Kidney tubule cell (primary cell): ENCODE results near the gene IL17B.

Experiments
- DNase-seq: peaks from one replicate; pipeline ENCODE4 v3.0.0-alpha.2; 2018; ENCODE audit warnings: low spot score

Gene IL17B

DNA sequence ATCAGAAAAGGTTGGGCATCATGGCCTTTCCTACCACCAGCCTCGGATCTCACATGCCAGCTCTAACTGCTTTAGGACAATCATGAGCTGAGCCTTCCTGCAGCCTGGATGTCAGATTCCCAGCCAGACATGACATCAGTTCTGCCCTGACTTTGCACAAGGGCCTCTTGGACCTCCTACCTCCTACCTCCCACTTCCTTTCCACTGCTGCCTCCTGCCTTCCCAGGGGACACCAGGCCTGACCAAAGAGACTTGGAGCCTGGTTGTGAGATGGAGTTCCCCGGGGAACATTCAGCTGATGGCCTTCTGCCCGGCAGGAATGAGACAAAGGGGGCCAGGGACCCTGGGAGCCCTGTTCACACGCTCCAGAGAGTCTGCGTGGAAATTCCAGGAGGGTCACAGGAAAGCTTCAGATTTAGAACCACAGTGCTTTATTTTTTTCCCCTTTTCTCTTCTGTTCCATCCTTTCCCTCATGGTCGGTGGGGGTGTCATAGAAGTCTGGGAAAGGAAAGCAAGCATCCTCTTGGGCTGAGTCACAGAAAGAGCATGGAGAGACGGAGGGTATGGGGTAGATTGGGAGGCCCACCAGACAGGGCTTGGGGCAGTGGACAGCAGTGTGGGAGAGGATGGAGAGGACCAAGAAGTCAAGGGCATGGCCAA, 35.4 kb upstream of the IL17B start:
- DNase-seq, result peak; percentile 30

- no peak for DNase-seq
Observed at GRCh38 chr5:149413477-149414210, 34.6 kb upstream of the IL17B start.

DNA sequence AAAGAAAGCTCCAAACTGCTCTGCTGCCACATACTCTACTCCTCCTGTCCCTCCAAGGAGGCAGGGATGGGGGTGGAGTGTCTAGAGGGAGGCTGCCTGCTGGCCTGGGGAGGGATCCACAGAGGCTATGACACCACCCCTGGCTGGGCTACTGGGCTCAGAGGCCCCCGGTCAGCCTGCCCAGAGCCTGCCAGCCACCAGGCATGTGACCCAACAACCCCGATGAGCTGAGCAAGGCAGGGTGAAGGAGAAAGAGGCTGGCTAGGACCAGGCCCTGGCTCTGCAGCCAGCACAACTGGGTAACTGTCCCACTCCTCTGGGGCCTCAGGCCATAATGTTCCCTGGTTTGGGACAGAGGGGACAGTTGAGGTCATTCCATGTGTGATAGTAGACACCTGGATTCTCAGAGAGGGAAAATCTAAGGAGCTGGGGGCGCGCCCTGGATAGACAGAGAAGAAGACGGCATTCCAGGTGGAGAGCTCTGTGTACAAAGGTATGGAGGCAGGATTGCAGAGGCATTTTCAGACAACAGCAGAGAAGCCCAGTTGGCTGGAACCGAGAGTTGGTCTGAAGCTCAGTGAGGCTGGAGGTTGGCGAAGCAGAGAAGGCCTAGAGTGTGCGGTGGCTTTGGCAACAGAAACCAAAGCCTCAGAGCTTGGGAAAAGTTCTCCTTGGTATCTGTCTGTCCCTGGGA, 33.8 kb upstream of the IL17B start:
- DNase-seq, result no peak

GRCh38 chr5:149411738-149412519, 32.8 kb upstream of the IL17B start:
- DNase-seq, result no peak

DNA sequence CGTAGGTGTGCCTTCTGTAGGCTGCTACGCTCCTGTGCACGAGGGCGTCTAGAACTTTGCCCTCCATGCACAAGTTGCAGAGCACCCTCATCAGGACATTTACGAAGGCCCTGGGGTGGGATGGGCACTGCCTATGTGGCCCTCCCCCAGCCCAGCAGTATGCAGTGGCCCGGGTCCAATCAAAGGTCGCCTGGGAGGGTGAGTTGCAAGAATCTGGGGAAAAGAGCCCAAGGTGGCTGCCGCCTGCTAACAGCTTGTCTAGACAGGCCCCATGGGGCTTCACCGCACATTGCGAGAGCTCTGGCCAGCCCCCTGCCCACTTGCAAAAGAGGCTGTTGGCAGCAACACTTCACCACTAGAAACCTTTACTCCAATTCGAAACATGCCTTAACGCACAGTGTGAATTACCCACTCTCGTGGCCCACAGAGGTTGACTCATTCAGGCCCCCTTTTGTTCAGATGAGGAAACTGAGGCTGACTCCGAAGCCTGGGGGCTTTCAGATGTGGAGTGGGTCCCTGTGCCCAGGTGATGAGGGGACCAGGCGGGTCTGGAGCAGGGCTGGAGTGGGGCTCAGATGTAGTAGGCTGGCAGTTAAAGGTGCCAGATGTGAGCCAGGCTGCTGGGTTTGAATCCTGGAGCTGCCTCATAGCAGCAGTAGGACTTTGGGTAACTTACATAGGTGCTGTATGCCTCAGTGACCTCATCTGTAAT, 31.8 kb upstream of the IL17B start:
- no peak for DNase-seq

DNA sequence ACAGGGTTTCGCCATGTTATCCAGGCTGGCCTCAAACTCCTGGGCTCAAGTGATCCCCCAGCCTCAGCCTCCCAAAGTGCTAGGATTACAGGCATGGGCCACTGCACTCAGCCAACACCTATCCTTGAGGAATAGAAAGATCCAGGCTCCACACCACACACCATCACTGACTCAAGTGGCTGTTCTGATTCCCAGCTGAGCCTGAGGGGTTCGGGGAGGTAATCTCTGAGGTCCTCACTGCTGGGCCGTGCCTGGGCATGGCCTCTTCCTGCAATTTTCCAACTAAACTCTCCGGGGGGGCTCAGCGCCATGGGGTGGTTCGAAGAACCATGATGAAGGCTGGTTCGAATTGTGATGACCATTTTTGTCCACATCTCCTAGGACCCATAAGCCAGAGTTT, 31.0 kb upstream of the IL17B start:
- DNase-seq, result no peak

GRCh38 chr5:149409268-149409948, 30.3 kb upstream of the IL17B start:
- no peak for DNase-seq

GRCh38 chr5:149408252-149409099, 29.4 kb upstream of the IL17B start:
- no peak for DNase-seq

- DNase-seq, result no peak
Observed at GRCh38 chr5:149407323-149408251, 28.5 kb upstream of the IL17B start.

- DNase-seq, result no peak
Observed at GRCh38 chr5:149406979-149407306, 27.9 kb upstream of the IL17B start.

GRCh38 chr5:149406203-149406978, 27.3 kb upstream of the IL17B start:
- DNase-seq, result no peak

DNA sequence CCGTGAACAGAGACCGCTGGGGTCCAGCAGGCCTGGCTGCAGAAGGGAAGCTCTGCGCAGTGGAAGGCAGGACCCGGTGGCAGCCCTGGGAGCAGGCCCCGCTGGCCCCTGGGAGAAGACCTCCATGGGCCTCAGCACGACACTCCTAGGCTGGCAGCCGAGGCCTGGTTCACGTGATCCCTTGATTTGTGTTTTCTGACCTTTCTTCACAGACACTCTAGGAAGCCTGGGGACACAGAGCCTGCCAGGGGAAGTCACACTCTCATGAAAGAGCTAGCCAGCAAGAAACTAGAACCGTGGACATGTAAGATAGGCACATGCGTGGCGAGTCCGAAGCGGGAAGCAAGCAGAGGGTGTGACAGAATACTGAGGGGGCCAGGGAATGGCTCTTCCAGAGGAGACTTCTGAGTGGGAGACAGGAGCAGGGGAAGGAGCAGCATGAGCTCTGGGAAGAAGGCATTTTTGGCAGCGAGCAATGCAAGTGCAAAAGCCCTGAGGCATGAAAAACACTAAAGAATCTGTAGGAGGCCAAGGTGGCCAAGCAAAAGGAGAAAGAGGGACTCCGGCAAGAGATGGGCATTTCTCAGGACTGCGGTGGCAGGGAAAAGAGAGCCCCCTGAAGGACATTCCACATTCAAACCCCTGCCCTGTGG, 26.6 kb upstream of the IL17B start:
- DNase-seq, result no peak

DNA sequence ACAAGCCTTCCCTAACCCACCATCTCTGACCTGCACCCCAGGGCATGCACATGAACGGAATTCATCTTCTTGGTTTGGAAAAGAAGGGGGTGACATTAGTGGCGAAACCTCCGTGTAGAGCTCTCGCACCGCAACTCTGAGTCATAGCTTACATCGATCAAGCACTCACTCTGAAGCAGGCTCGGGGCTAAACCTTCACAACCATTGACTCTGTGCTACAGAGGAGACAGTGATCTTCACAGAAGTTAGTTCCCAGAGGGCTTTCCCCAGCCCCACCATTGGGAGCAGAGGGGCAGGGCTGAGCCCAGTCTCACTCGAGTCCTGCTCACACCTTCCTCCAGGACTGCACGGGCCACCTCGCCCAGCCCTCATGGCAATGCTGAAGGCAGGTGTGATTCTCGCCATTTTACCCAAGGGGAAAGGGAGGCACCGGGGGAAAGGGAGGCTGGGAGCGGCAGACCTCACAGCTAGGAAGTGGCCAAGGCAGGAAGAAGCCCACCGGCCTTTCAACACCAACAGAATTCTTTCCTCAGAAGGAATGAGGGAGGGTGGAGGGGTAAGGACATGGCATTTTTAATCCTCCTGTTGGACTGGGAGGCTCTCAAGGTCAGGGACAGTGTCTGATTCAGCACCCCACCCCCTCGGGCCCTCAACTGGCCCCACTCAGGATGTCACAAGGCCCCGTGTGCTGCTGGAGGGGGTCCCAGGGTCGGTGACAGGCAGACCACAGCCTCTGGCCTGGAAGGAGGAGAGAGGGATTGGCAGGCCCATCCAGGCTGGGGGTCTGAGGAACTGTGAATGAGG, 25.9 kb upstream of the IL17B start:
- DNase-seq, result no peak

DNA sequence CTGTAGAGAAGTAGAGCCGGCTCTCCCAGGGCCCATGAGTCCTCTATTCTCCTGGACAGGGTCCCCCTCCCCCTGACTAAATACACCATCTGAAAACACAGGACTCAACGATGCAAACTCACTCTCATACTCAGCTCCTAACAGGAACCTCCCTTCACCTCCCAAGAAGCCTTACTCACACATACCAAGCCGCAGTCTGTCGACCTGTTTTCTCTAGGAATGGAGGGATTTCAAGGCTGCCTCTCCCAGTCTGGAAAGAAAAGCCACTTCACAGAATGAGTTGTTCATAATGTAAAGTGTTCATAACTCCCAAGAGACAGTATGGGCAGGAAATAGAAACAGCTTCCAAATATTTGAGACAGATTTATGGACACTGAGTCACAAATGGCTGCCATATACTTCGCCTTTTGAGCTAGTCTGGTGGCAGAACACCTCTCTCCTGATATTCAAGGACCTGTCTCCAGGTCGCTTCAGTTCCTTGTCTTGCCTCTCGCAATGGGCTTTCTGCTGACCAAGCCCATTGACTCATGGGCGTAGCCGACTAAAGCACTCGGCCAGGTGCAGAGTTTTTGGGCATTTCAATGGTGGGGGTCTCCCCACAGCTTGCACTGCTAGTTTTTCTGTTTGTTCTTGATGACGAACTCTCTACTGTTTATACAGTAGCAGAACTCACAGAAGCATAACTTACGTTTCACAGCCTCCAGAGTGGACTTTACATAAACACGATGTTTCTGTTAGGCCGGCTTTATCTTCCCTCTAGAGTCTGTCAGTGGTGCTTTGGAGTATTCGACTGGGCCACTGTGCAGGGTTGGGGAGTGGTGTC, 25.0 kb upstream of the IL17B start:
- peak; percentile 33 for DNase-seq

- DNase-seq, result no peak
Observed at GRCh38 chr5:149402291-149402690, 23.2 kb upstream of the IL17B start.

DNA sequence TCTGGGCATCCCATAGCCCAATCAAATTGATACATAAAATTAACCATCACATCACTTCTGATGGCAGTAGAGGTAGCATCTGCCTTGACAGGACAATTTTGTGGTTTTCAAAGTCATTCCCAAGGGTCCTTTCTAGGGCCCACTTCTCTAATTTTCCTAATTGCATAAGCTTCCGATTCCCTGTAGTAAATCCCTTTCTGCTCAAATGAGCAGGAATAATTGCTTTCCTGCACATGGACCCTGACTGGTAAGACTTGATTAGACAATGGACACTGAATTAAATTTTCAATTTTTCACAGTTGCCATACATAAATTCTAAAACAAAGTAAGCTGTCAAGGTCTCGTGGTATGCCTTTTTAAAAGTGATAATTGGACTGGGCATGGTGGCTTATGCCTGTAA, 22.0 kb upstream of the IL17B start:
- DNase-seq, result no peak
